PC-9 (cell line): ENCODE measurements around the gene PROKR1. TPM values are rescaled to one million over a fixed set of nuclear protein-coding genes. Genes with fewer than 3 reads are reported as not detected.

Source experiments
- BruUV-seq: library from RNA; stranded (reverse); fragments of 400-500 nt; replicated peaks from 2 replicates; lab custom pipeline; 2021; lab: Mats Ljungman, UMichigan
- CTCF ChIA-PET: fragments of 300-600 bp; sonication (Branson Sonifier 250); formaldehyde crosslinking; loops from one replicate; lab custom pipeline; 2022; ENCODE audit warnings: antibody characterized with exemption; lab: Charles Lee
- POLR2A ChIA-PET: fragments of 300-600 bp; sonication (Branson Sonifier 250); formaldehyde crosslinking; loops from one replicate; lab custom pipeline; 2022; ENCODE audit warnings: antibody characterized with exemption; ENCODE audit not compliant: unreplicated experiment; lab: Charles Lee
- DNase-seq, 2 experiments: peaks; one replicate each; pipeline versions ENCODE4 v3.0.0 to v3.0.0-alpha.2; 2015 to 2022; ENCODE audit warnings: mixed read lengths in 1 of 2
- H2AFZ ChIP-seq: fragments of 200-600 bp; sonication (generic); 2 replicates; pipeline ENCODE4 v1.8.1; 2017; ENCODE audit warnings: antibody characterized with exemption
- H3F3A ChIP-seq: fragments of 200-600 bp; sonication (generic); 2 replicates; pipeline ENCODE4 v1.8.1; 2017; ENCODE audit warnings: antibody characterized with exemption, mild to moderate bottlenecking, low read depth; ENCODE audit not compliant: insufficient read depth
- H3K27ac ChIP-seq: fragments of 200-600 bp; sonication (generic); 2 replicates; pipeline ENCODE4 v1.6.1; 2016; ENCODE audit warnings: mixed run types
- H3K27me3 ChIP-seq: fragments of 200-600 bp; sonication (generic); 2 replicates; pipeline ENCODE4 v1.6.1; 2016; ENCODE audit warnings: low read depth, mixed run types; ENCODE audit not compliant: insufficient read depth
- H3K36me3 ChIP-seq: fragments of 200-600 bp; sonication (generic); 2 replicates; pipeline ENCODE4 v1.6.1; 2016; ENCODE audit warnings: low read depth, mixed run types
- H3K4me1 ChIP-seq: fragments of 200-600 bp; sonication (generic); replicated peaks from 2 replicates; pipeline ENCODE4 v1.6.1; 2016; ENCODE audit warnings: mixed run types; ENCODE audit not compliant: insufficient read depth
- H3K4me2 ChIP-seq: fragments of 200-600 bp; sonication (generic); 2 replicates; pipeline ENCODE4 v1.6.1; 2017; ENCODE audit warnings: mixed run types
- H3K4me3 ChIP-seq: fragments of 200-600 bp; sonication (generic); 2 replicates; pipeline ENCODE4 v1.6.1; 2016; ENCODE audit warnings: mixed run types
- H3K79me2 ChIP-seq: fragments of 200-600 bp; sonication (generic); 2 replicates; pipeline ENCODE4 v1.6.1; 2017; ENCODE audit warnings: low read depth, mixed run types
- H3K9me2 ChIP-seq: fragments of 200-600 bp; sonication (generic); 2 replicates; pipeline ENCODE4 v1.8.1; 2017; ENCODE audit warnings: mild to moderate bottlenecking; ENCODE audit not compliant: insufficient read depth
- H3K9me3 ChIP-seq: fragments of 200-600 bp; sonication (generic); 2 replicates; pipeline ENCODE4 v1.8.1; 2016; ENCODE audit warnings: low read depth; ENCODE audit not compliant: insufficient read depth
- H4K20me1 ChIP-seq: fragments of 200-600 bp; sonication (generic); 2 replicates; pipeline ENCODE4 v1.8.1; 2017; ENCODE audit not compliant: insufficient read depth
- CTCF ChIP-seq: fragments of 200-600 bp; sonication (generic); conservative IDR thresholded peaks from 2 replicates; pipeline ENCODE4 v1.6.1; 2017; ENCODE audit warnings: mixed run types, antibody characterized with exemption, mild to moderate bottlenecking, moderate library complexity
- EZH2 ChIP-seq: fragments of 200-600 bp; sonication (generic); IDR thresholded peaks from 2 replicates; pipeline ENCODE4 v1.8.0; 2017; ENCODE audit warnings: antibody characterized with exemption, low read depth
- intact Hi-C: fragments of 100-400 bp; cut with micrococcal nuclease; formaldehyde crosslinking; loops from one replicate; pipeline ENCODE4 v1.10.0; 2022; ENCODE audit not compliant: unreplicated experiment
- total RNA-seq: library from RNA; stranded (reverse); gene quantifications from 2 replicates; pipeline ENCODE4 v1.2.3, GENCODE V29; 2021

The PROKR1 gene
- total RNA-seq, 1 experiment from 2014 or later: not detected

- Histone ChIP-seq H3K27ac (no peak overlapping the region), H3K79me2 (no peaks in the 10 kb centered on the region), H3K9me3 (no peaks in the 10 kb centered on the region), H3K36me3 (no peaks in the 10 kb centered on the region), H2AFZ (no peak overlapping the region), H3K9me2 (no peaks in the 10 kb centered on the region), H3K27me3 (no peaks in the 10 kb centered on the region), H3K4me2 (no peak overlapping the region), H3K4me3 (no peak overlapping the region), H4K20me1 (no peaks in the 10 kb centered on the region), H3F3A (no peaks in the 10 kb centered on the region), H3K4me1 (no peaks in the 10 kb centered on the region)
- DNase-seq: no peak
- BruUV-seq: no TSS peak
- CTCF ChIA-PET: no interaction called here
- POLR2A ChIA-PET: no interaction called here
- no peak for TF ChIP-seq EZH2
- TF ChIP-seq CTCF: no peak
- intact Hi-C loops: no loop called here
Observed at GRCh38 chr2:68700560-68700959, 57.2 kb downstream of the PROKR1 start.

GRCh38 chr2:68706637-68707036 is 63.3 kb downstream of the PROKR1 start:
- Histone ChIP-seq H3K4me3 (no peak overlapping the region), H3K27ac (no peak overlapping the region), H3K9me2 (no peaks in the 10 kb centered on the region), H3K27me3 (no peaks in the 10 kb centered on the region), H3K4me1 (no peaks in the 10 kb centered on the region), H2AFZ (no peak overlapping the region), H3K9me3 (no peaks in the 10 kb centered on the region), H3F3A (no peaks in the 10 kb centered on the region), H3K36me3 (no peaks in the 10 kb centered on the region), H3K79me2 (no peaks in the 10 kb centered on the region), H4K20me1 (no peaks in the 10 kb centered on the region), H3K4me2 (no peak overlapping the region)
- intact Hi-C loops: no loop called here
- BruUV-seq: no TSS peak
- ChIA-PET POLR2A (no interaction called here), CTCF (no interaction called here)
- TF ChIP-seq EZH2 (no peak), CTCF (no peak)
- no peak for DNase-seq

Other genes with a start within 250 kb of the PROKR1 start
- gene FBXO48, start 176.3 kb upstream of the PROKR1 start, total RNA-seq: 1.2 and 1.6 TPM in 2 replicates
- gene APLF, start 176.0 kb upstream of the PROKR1 start, total RNA-seq: 3.9 and 4.5 TPM in 2 replicates
- not detected in 2 replicates for gene ARHGAP25, start 91.2 kb downstream of the PROKR1 start, total RNA-seq
- gene BMP10, start 227.8 kb downstream of the PROKR1 start, total RNA-seq: not detected in 2 replicates